Lower leg skin (tissue), 3 donors: ENCODE measurements around the gene OSBPL3.

Source experiments
- POLR2A ChIP-seq, 2 donors: fragments of 450-650 bp; IDR thresholded peaks; one replicate each; pipeline ENCODE4 v1.6.1; 2016 to 2017; ENCODE audit warnings: antibody characterized with exemption in 2 of 2, mild to moderate bottlenecking in 1 of 2, moderate library complexity in 1 of 2
- TF ChIP-seq, protein P1 (sequence below), 3 donors: fragments of 450-650 bp; IDR thresholded peaks; one replicate each; pipeline ENCODE4 v1.5.1; 2016; ENCODE audit warnings: antibody characterized with exemption in 3 of 3, mild to moderate bottlenecking in 3 of 3, moderate library complexity in 2 of 3

DNA sequence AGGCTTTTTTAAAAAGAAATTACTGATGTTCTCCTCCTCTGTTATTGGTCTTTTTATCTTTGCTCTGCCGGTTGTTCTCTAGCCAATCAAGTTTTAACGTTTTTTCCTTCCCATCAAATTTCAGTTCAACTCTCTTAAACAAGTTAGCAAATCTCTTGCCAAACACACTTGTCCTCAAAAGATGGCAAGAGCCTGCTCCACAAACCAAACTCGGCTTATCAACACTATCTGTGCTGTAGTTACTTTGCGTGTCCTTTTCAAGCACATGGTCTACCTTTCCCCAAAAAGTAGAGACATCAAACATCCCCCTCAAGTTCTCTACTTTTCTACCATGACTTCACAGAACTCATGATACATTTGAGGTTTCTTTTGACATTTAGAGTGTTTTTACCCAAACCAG, 71.3 kb downstream of the OSBPL3 start:
- TF ChIP-seq, protein P1, sequence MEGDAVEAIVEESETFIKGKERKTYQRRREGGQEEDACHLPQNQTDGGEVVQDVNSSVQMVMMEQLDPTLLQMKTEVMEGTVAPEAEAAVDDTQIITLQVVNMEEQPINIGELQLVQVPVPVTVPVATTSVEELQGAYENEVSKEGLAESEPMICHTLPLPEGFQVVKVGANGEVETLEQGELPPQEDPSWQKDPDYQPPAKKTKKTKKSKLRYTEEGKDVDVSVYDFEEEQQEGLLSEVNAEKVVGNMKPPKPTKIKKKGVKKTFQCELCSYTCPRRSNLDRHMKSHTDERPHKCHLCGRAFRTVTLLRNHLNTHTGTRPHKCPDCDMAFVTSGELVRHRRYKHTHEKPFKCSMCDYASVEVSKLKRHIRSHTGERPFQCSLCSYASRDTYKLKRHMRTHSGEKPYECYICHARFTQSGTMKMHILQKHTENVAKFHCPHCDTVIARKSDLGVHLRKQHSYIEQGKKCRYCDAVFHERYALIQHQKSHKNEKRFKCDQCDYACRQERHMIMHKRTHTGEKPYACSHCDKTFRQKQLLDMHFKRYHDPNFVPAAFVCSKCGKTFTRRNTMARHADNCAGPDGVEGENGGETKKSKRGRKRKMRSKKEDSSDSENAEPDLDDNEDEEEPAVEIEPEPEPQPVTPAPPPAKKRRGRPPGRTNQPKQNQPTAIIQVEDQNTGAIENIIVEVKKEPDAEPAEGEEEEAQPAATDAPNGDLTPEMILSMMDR (IDR thresholded peaks at IDR 0.05) = no peak
- TF ChIP-seq POLR2A (IDR thresholded peaks at IDR 0.05) = no peak
